Loucy (cell line): ENCODE results near the gene IGF2BP1.
"Not testable (repeated sequence)": the region's sequence is repeated elsewhere in the genome, so short reads cannot be mapped to it uniquely, and the experiment has no call there.

Experiments
- EZH2phosphoT487 ChIP-seq: fragments of 200-600 bp; IDR thresholded peaks from 2 replicates; pipeline ENCODE4 v1.6.1; 2018; ENCODE audit warnings: antibody characterized with exemption, mild to moderate bottlenecking, moderate library complexity, borderline replicate concordance
- TF ChIP-seq, protein P1 (sequence below): fragments of 200-600 bp; sonication (generic); conservative IDR thresholded peaks from 2 replicates; pipeline ENCODE4 v1.5.1; 2014; ENCODE audit warnings: mild to moderate bottlenecking, antibody characterized with exemption, low read length

DNA sequence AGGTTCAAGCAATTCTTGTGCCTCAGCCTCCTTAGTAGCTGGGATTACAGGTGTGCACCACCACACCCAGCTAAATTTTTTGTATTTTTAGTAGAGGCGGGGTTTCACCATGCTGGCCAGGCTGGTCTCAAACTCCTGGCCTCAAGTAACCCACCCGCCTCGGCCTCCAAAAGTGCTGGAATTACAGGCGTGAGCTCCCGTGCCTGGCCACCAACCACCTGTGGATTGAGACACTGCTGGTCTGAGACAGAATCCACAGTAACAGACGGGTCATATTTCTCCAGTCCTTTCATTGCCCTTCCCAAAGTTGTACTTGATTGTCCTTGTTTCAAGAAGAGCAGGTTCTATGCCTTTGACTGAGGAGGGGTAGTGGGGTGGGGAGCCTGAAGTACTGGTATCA lies 42.3 kb downstream of the IGF2BP1 start:
- TF ChIP-seq, protein P1, sequence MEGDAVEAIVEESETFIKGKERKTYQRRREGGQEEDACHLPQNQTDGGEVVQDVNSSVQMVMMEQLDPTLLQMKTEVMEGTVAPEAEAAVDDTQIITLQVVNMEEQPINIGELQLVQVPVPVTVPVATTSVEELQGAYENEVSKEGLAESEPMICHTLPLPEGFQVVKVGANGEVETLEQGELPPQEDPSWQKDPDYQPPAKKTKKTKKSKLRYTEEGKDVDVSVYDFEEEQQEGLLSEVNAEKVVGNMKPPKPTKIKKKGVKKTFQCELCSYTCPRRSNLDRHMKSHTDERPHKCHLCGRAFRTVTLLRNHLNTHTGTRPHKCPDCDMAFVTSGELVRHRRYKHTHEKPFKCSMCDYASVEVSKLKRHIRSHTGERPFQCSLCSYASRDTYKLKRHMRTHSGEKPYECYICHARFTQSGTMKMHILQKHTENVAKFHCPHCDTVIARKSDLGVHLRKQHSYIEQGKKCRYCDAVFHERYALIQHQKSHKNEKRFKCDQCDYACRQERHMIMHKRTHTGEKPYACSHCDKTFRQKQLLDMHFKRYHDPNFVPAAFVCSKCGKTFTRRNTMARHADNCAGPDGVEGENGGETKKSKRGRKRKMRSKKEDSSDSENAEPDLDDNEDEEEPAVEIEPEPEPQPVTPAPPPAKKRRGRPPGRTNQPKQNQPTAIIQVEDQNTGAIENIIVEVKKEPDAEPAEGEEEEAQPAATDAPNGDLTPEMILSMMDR: not testable (repeated sequence)
- not testable (repeated sequence) for TF ChIP-seq EZH2phosphoT487
